Epidermal melanocyte (primary cell): ENCODE measurements around the gene KCNH3.

ENCODE experiments used
- DNase-seq: peaks from one replicate; pipeline ENCODE4 v3.0.0; 2011; ENCODE audit warnings: low spot score; ENCODE audit not compliant: insufficient read length

Gene KCNH3

DNA sequence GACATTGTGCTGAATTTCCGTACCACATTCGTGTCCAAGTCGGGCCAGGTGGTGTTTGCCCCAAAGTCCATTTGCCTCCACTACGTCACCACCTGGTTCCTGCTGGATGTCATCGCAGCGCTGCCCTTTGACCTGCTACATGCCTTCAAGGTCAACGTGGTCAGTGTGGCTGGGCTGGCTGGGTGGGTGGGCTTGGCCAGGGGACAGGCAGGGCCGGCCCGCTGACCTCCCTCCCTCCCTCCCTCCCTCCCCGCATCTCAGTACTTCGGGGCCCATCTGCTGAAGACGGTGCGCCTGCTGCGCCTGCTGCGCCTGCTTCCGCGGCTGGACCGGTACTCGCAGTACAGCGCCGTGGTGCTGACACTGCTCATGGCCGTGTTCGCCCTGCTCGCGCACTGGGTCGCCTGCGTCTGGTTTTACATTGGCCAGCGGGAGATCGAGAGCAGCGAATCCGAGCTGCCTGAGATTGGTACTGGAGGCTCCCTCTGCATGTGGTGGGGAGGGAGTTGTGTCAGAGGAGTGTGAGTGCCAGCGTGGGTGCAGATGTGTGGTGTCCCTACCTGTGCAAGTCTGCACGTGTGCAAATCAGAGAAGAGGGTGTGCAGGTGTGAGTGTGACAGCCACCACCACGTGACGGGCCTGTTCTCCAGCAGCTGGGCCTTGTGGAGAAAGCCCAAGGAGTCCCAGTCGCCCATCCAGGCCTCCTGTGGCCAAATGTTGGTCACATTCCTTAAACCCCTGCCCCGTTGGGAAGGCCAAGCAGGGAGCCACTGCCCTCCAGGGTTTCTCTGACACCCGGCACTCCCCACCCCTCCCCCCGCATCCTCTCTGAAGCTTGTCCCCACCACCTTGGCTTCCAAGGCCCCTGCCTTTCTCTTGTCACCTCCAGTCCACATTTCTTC lies 5.3 kb downstream of the KCNH3 start:
- no peak for DNase-seq

- DNase-seq, result no peak
These were observed 7.0 kb downstream of the KCNH3 start for GRCh38 chr12:49545815-49546214.

DNA sequence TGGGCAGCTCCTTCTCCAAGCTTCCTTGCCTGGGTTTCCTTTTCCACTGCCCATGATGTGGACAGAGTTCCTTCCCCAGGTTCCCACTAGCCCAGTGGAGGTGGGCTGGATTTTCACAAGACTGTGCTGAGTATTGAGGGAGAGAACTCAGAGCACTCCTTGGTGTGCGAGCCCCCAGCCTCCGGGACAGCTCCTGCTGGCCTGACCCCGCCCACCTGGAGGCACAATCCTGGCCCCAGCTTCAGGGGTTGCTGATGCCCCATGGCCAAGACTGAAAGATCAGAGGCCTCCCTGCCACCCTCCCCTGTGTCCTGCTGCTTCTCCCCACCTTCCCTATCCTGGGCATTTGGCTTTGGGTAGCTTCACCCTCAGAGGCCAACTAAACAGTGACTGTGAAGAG lies 7.7 kb downstream of the KCNH3 start:
- no peak for DNase-seq

DNA sequence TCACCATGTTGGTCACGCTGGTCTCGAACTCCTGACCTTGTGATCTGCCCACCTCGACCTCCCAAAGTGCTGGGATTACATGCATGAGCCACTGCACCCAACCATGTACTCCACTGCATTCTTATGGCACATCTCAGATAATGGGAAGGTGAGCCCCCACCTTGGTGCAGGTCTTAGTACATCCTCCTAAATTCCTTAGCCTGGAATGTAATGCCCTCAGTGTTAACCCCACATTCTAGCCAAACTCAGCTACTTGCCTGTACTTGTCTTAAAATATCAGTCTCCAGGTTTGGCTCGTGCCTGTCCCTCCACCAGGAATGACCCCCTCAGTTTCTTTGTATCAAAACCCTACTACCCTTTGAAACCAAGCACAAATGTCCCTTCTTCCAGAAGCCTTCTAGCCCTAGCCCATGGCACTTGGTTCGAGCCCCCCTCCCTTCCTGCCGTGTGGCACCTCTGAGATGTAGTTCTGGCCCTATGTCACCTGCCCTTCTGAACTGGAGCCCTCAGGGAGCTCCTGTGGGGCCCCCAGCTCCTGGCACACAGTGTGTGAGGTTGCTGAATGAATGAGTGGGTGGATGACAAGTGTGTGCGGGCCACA lies 8.4 kb downstream of the KCNH3 start:
- DNase-seq, result no peak

DNA sequence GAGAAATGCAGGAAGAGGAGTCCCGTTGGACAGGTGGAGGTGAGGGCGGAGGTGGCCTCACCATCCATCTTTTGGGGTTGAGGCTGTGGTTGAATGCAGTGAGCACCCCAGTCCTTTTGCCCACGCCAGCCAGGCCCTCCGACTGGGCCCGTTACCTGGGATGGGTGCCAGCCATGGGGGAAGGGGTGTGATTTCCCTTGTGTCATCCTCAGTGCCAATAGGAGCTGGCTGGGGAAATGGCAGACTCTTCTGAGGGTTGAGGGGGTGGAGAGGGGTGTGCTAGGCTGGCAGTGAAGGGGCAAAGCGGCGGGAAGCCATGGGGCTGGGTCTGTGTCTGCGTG lies 9.6 kb downstream of the KCNH3 start:
- no peak for DNase-seq

DNA sequence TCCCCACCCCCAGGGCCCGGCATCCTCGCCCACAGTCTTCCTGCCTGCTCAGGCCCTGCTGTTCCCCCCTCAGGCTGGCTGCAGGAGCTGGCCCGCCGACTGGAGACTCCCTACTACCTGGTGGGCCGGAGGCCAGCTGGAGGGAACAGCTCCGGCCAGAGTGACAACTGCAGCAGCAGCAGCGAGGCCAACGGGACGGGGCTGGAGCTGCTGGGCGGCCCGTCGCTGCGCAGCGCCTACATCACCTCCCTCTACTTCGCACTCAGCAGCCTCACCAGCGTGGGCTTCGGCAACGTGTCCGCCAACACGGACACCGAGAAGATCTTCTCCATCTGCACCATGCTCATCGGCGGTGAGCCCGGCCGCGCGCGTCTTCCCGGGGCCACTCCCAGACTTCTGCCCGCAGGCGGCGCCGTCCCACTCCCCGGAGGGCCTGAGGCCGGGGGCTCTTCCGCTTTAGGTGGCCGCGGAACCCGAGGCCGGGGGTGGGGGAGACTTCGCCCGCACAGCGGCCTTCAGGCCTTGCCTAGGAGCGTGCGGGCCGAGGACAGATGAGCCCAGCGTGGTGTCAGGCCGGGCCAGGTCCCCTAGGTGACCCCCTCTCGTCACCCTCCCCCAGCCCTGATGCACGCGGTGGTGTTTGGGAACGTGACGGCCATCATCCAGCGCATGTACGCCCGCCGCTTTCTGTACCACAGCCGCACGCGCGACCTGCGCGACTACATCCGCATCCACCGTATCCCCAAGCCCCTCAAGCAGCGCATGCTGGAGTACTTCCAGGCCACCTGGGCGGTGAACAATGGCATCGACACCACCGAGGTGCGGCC lies 10.2 kb downstream of the KCNH3 start:
- DNase-seq, result no peak

- DNase-seq, result no peak
These were observed 11.2 kb downstream of the KCNH3 start for GRCh38 chr12:49549735-49550692.

DNA sequence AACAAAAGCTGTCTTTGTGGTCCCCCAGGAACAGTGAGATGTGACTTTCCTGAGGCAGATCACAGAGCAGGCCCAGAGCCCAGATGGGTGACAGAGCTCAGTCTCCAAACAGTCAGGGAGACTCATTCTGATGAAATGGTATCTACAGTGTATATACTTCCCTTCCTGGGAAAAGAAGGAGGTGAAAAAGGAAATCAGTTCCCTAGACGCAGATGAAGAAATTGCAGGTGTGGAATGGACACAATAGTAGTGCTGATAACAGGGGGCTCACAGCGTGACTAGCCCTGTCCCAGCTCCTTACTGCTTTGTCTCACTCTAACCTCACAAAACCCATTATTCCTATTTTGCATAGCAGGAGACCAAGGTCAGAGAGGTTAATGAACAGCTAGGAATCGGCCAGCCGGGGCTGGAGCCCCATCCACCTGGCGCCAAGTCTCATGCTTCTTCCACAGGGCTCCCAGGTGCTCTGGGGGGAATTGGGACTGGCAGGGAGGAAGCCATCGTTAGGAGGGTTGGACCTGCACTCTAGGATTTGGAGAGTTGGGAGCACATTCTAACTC lies 11.9 kb downstream of the KCNH3 start:
- DNase-seq, result no peak

- peak; percentile 50 for DNase-seq
These were observed 13.2 kb downstream of the KCNH3 start for GRCh38 chr12:49552014-49552413.

- no peak for DNase-seq
These were observed 13.6 kb downstream of the KCNH3 start for GRCh38 chr12:49552425-49552824.

DNA sequence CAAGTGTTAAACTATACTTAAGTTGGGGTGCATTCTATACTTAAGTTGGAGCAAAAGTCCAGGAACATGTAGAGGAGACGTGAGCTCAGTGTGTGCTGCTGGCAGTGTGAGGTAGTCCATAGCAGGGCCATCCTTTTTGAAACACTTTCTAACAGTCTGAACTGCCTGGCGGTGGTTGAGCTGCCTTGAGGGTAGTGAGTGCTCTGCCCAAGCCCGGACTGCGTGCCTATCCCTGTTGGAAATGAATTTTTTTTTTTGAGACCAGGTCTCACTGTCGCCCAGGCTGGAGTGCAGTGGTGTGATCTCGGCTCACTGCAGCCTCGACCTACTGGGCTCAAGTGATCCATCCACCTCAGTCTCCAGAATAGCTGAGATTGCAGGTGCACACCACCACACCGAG lies 14.1 kb downstream of the KCNH3 start:
- DNase-seq, result no peak

GRCh38 chr12:49553512-49554088 lies 14.8 kb downstream of the KCNH3 start:
- no peak for DNase-seq

GRCh38 chr12:49554266-49554665 lies 15.4 kb downstream of the KCNH3 start:
- DNase-seq, result no peak

DNA sequence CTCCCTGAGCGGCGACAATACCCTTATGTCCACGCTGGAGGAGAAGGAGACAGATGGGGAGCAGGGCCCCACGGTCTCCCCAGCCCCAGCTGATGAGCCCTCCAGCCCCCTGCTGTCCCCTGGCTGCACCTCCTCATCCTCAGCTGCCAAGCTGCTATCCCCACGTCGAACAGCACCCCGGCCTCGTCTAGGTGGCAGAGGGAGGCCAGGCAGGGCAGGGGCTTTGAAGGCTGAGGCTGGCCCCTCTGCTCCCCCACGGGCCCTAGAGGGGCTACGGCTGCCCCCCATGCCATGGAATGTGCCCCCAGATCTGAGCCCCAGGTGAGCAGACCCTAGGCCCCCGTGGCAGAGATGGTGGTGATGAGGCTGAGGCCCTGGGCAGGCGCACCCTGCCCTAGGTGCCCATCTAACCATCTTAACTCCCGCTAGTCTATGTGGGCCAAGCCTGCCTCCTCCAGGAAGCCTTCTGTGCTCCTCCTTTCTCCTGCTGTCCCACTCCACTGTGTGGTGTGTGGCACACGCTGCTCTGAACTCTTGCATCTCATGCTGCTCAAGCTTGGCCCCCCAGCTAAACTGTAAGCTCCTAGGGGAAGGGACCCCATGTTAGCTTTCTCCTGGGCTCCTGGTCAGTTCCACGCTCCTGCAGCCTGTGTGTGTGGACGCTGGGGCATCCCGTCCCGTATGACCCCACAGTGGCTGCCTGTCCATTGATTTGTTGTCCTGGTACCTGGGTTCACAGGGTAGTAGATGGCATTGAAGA lies 17.0 kb downstream of the KCNH3 start:
- DNase-seq, result no peak

DNA sequence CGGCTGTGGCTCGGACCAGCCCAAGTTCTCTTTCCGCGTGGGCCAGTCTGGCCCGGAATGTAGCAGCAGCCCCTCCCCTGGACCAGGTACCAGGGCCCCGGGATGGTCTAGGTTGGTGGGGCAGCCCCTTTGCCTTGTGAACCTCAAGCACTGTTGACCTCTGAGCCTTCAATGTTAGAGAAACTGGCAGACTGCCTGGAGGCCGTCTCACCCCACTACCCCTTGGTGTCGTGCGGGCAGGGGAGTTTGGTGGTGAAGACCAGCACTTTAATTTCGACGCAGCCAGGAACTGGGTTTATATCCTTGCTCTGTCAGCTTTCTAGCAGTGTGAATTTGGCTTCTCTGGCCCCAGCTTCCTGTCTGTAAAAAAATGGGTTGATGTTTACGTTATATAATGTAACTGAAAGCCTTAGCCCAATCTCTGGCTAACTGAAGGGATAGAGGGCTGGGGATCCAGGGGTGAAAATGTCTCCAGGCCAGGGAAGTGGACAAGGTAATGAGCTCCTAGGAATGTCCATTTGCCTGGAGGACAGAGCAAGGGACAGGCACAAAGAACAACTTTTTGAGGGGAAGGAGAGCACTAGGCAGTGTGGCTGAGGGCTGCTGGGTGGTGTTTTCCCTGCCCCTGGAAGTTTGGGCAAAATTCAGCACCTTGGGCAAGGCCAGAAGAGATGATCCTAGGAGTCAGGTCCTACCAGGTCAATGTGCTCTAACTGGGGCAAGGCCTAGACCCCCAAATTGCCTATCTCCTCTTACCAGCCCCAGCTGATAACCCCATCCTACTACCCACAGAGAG lies 17.8 kb downstream of the KCNH3 start:
- DNase-seq, result no peak

DNA sequence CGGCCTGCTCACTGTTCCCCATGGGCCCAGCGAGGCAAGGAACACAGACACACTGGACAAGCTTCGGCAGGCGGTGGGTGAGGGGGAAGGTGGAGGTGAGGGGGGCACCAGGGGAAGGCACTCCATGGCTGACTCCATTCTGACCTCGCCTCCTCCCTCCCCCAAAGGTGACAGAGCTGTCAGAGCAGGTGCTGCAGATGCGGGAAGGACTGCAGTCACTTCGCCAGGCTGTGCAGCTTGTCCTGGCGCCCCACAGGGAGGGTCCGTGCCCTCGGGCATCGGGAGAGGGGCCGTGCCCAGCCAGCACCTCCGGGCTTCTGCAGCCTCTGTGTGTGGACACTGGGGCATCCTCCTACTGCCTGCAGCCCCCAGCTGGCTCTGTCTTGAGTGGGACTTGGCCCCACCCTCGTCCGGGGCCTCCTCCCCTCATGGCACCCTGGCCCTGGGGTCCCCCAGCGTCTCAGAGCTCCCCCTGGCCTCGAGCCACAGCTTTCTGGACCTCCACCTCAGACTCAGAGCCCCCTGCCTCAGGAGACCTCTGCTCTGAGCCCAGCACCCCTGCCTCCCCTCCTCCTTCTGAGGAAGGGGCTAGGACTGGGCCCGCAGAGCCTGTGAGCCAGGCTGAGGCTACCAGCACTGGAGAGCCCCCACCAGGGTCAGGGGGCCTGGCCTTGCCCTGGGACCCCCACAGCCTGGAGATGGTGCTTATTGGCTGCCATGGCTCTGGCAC lies 18.5 kb downstream of the KCNH3 start:
- no peak for DNase-seq

- no peak for DNase-seq
These were observed 19.0 kb downstream of the KCNH3 start for GRCh38 chr12:49557917-49558215.

- DNase-seq, result no peak
These were observed 19.7 kb downstream of the KCNH3 start for GRCh38 chr12:49558526-49558925.
